H1 (cell line): ENCODE data around the gene DPM3. TPM values are rescaled to one million over a fixed set of nuclear protein-coding genes. Genes with fewer than 3 reads are reported as not detected.

Experiments used
- CBX5 ChIP-seq: fragments of 300-800, 300-1000 bp; sonication (generic); IDR thresholded peaks from 2 replicates; pipeline ENCODE4 v1.7.1; 2016; ENCODE audit warnings: antibody characterized with exemption, low read length, low read depth
- CREB1 ChIP-seq: IDR thresholded peaks from 2 replicates; pipeline ENCODE4 v1.6.1; 2012; ENCODE audit warnings: inconsistent platforms
- MAFK ChIP-seq: IDR thresholded peaks from 2 replicates; pipeline ENCODE4 v1.6.1; 2012; ENCODE audit warnings: low read depth, mild to moderate bottlenecking, improper control_type of control experiment, low read length
- RFX5 ChIP-seq: IDR thresholded peaks from 2 replicates; pipeline ENCODE4 v1.6.1; 2011; ENCODE audit warnings: low read depth, low read length, improper control_type of control experiment, borderline replicate concordance
- polyA plus RNA-seq, 7 experiments: library from polyadenylated mRNA; depleted of rRNA in 3 of 7; stranded (reverse) in 5 of 7; unstranded in 2 of 7; fragments of >200 nt in 5 of 7; fragments of 200-250 nt in 2 of 7; gene quantifications; 1 replicate in 5 of 7; 2 replicates in 1 of 7; 4 replicates in 1 of 7; pipeline versions ENCODE4 v1.2.1 to v1.2.3, GENCODE V29; 2011 to 2013; ENCODE audit warnings: missing spikeins in 2 of 7, mixed read lengths in 2 of 7
- total RNA-seq: library from RNA; stranded (reverse); fragmentation: NEBNext Ultra II Directional; extraction: Animal tissue kit (Norgen Biotek cat#: 25700); gene quantifications from 2 replicates; pipeline ENCODE4 v1.2.1, GENCODE V29; 2021
- TF ChIP-seq, protein P1 (sequence below): IDR thresholded peaks from 2 replicates; pipeline ENCODE4 v1.6.1; 2011; ENCODE audit warnings: low read length, improper control_type of control experiment

Gene DPM3
- total and polyA plus RNA-seq, 2 of the 8 experiments (the other 6 are each of a cell fraction or from before 2014, with no cell fraction given), result 44.8 to 227 TPM

DNA sequence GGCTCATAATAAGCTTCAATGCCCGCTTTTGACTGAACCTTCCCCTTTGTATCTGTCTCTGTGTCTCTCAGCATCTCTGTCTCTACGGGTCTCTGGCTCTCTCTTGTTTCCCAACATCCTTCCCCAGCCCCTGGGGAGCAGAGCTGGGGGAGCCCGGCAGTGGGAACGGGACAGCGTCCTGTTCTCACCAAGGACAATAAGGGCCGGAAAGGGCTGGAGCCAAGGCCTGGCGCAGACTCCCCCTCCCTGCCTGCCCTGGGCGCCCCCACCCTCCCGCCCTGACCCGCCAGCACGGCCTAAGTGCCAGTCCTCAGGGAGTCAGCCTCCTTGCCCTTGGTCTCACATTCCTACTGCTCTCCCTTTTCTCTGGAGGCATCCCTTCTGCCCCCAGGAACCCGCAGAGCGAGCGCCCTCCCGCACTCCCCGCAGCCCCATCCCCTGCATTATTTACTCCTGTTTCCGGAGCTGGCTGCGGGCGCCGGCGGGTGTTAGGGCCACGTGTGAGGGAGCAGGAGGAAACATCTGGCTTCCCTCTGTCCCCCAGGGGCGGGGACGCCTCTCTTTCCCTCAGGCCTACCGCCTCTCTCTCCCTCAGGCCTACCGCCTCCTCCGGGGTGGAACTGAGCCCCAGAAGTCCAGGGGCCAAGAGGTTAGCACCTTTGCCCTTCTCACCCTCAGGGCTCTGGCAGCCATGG lies 26.3 kb upstream of the DPM3 start (continued):
- TF ChIP-seq, protein P1, sequence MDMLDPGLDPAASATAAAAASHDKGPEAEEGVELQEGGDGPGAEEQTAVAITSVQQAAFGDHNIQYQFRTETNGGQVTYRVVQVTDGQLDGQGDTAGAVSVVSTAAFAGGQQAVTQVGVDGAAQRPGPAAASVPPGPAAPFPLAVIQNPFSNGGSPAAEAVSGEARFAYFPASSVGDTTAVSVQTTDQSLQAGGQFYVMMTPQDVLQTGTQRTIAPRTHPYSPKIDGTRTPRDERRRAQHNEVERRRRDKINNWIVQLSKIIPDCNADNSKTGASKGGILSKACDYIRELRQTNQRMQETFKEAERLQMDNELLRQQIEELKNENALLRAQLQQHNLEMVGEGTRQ, result no peak
- TF ChIP-seq CBX5, result no peak
- no peak for TF ChIP-seq RFX5
- TF ChIP-seq MAFK, result no peak
- TF ChIP-seq CREB1, result no peak
- TF ChIP-seq, all 59 proteins: peak for 7
